HepG2 (cell line): ENCODE measurements around the gene TMEM239. TPM values are rescaled to one million over a fixed set of nuclear protein-coding genes. Genes with fewer than 3 reads are reported as not detected.

Source experiments
- ATAC-seq: fragments of 200-7000 bp; cut with Tn5 transposase; 3 replicates; pipeline ENCODE4 v1.9.1; 2020; ENCODE audit warnings: mild to moderate bottlenecking, moderate library complexity
- BruUV-seq: library from RNA; stranded (reverse); fragments of 400-500 nt; replicated peaks from 2 replicates; lab custom pipeline; 2021; lab: Mats Ljungman, UMichigan
- CTCF ChIA-PET: fragments of 300-600 bp; formaldehyde crosslinking; extraction: SDS; loops from one replicate; lab custom pipeline; 2021; ENCODE audit warnings: low total read pairs, inconsistent platforms, low intra/inter-chr PET ratio; lab: Yijun Ruan, JAX
- POLR2A ChIA-PET: fragments of 350-600 bp; sonication (Branson Sonifier 250); formaldehyde crosslinking; loops from one replicate; lab custom pipeline; 2020; ENCODE audit warnings: antibody characterized with exemption, inconsistent platforms; lab: Yijun Ruan, JAX
- DNase-seq: peaks from one replicate; pipeline ENCODE4 v3.0.0-alpha.2; 2015; ENCODE audit warnings: low spot score
- FAIRE-seq: peaks from 3 replicates; lab custom pipeline; 2011; peaks lifted over from hg19 to GRCh38; lab: Jason Lieb, UNC
- H2AFZ ChIP-seq: one replicate; pipeline ENCODE4 v1.6.1; 2011; ENCODE audit warnings: low read length, inconsistent platforms
- H3K27ac ChIP-seq: fragments of 300-600 bp; 3 replicates; pipeline ENCODE4 v1.8.0; 2011; ENCODE audit warnings: mixed run types, mild to moderate bottlenecking, mixed read lengths, low read length, inconsistent platforms; ENCODE audit not compliant: insufficient read depth; ENCODE audit errors: extremely low read length
- H3K27me3 ChIP-seq, 2 experiments: fragments of 200-600 bp in 1 of 2; 2 replicates in 1 of 2; 3 replicates in 1 of 2; pipeline versions ENCODE4 v1.6.0 to v1.8.0; 2011; ENCODE audit warnings: low read length in 2 of 2, mild to moderate bottlenecking in 2 of 2, moderate library complexity in 2 of 2, inconsistent platforms in 1 of 2; ENCODE audit not compliant: insufficient read depth in 2 of 2, control insufficient read depth in 1 of 2
- H3K36me3 ChIP-seq, 2 experiments: fragments of 200-600 bp in 1 of 2; replicated peaks in 1 of 2; 2 replicates in 1 of 2; 3 replicates in 1 of 2; pipeline versions ENCODE4 v1.5.1 to v1.8.0; 2011; ENCODE audit warnings: low read length in 2 of 2, inconsistent platforms in 1 of 2; ENCODE audit not compliant: insufficient read depth in 2 of 2, control insufficient read depth in 1 of 2
- H3K4me1 ChIP-seq: 2 replicates; pipeline ENCODE4 v1.5.1; 2012; ENCODE audit warnings: low read length, inconsistent platforms; ENCODE audit not compliant: insufficient read depth
- H3K4me2 ChIP-seq: 2 replicates; pipeline ENCODE4 v1.6.0; 2011; ENCODE audit warnings: low read depth, low read length, inconsistent platforms
- H3K4me3 ChIP-seq, 3 experiments: fragments of 200-600 bp in 1 of 3; sonication (generic), shearing (Covaris generic) in 1 of 3; replicated peaks in 1 of 3; 2 replicates each; pipeline ENCODE4 v1.5.1; 2011 to 2016; ENCODE audit warnings: low read length in 3 of 3, inconsistent platforms in 2 of 3, low read depth in 2 of 3, mild to moderate bottlenecking in 2 of 3, control low read depth in 1 of 3, mixed read lengths in 1 of 3; ENCODE audit not compliant: insufficient read depth in 1 of 3
- H3K79me2 ChIP-seq: one replicate; pipeline ENCODE4 v1.6.1; 2011; ENCODE audit warnings: low read length, inconsistent platforms; ENCODE audit not compliant: insufficient read depth
- H3K9ac ChIP-seq: 2 replicates; pipeline ENCODE4 v1.6.0; 2011; ENCODE audit warnings: mild to moderate bottlenecking, low read depth, low read length, inconsistent platforms; ENCODE audit not compliant: insufficient read depth
- H3K9me3 ChIP-seq: 2 replicates; pipeline ENCODE4 v1.5.1; 2012; ENCODE audit warnings: mild to moderate bottlenecking, low read length
- H4K20me1 ChIP-seq: 2 replicates; pipeline ENCODE4 v1.6.0; 2011; ENCODE audit warnings: inconsistent platforms, mild to moderate bottlenecking, low read length, moderate library complexity; ENCODE audit not compliant: insufficient read depth
- CHD2 ChIP-seq: IDR thresholded peaks from 2 replicates; pipeline ENCODE4 v1.6.1; 2011; ENCODE audit warnings: low read depth, low read length, improper control_type of control experiment
- KLF15 ChIP-seq: sonication (generic); formaldehyde crosslinking; IDR thresholded peaks from 2 replicates; pipeline ENCODE4 v1.8.1; 2023; ENCODE audit warnings: borderline replicate concordance, mild to moderate bottlenecking, inconsistent platforms, missing genetic modification reagents, mixed read lengths
- MAFG ChIP-seq: sonication (generic); formaldehyde crosslinking; IDR thresholded peaks from 2 replicates; pipeline ENCODE4 v1.5.1; 2020; ENCODE audit warnings: mild to moderate bottlenecking, missing genetic modification reagents
- MBNL3 ChIP-seq: fragments of 250-450 bp; sonication (Bioruptor Pico); conservative IDR thresholded peaks from 2 replicates; pipeline ENCODE4 v1.8.0; 2022; ENCODE audit warnings: mild to moderate bottlenecking, inconsistent platforms
- NR3C1 ChIP-seq: sonication (generic); formaldehyde crosslinking; IDR thresholded peaks from 2 replicates; pipeline ENCODE4 v1.4.0; 2020; ENCODE audit warnings: missing genetic modification reagents
- U2AF2 ChIP-seq: fragments of 200-400 bp; formaldehyde crosslinking; IDR thresholded peaks from 2 replicates; pipeline ENCODE4 v1.6.1; 2017; ENCODE audit warnings: low read depth, mild to moderate bottlenecking, low read length
- ZKSCAN1 ChIP-seq: fragments of 150-350 bp; IDR thresholded peaks from 2 replicates; pipeline ENCODE4 v1.6.1; 2014; ENCODE audit warnings: low read length
- ZNF234 ChIP-seq: sonication (generic); formaldehyde crosslinking; conservative IDR thresholded peaks from 2 replicates; pipeline ENCODE4 v1.5.1; 2020; ENCODE audit warnings: mild to moderate bottlenecking, missing genetic modification reagents
- ZNF235 ChIP-seq: sonication (generic); formaldehyde crosslinking; IDR thresholded peaks from 2 replicates; pipeline ENCODE4 v1.8.1; 2023; ENCODE audit warnings: mild to moderate bottlenecking, missing genetic modification reagents, borderline replicate concordance
- ZNF407 ChIP-seq: sonication (generic); formaldehyde crosslinking; IDR thresholded peaks from one replicate; pipeline ENCODE4 v1.5.1; 2020; ENCODE audit warnings: mild to moderate bottlenecking, missing genetic modification reagents; ENCODE audit errors: not compliant biosample characterization
- ZNF740 ChIP-seq: sonication (generic); formaldehyde crosslinking; IDR thresholded peaks from 2 replicates; pipeline ENCODE4 v1.4.0; 2020; ENCODE audit warnings: missing genetic modification reagents
- WGBS: methylation state at CpG from one replicate; pipeline ENCODE4 v1.1.6; 2017; ENCODE audit warnings: low lambda C conversion rate; 5-methylcytosine and 5-hydroxymethylcytosine counted together
- in situ Hi-C: cut with HindIII; loops from 2 replicates; pipeline ENCODE4 v1.10.0; 2017; ENCODE audit warnings: low pct_unique_long_range_greater_than_20kb; ENCODE audit not compliant: extremely low pct_ligation_motif_present
- intact Hi-C: fragments of 100-400 bp; cut with micrococcal nuclease; formaldehyde crosslinking; loops from one replicate; pipeline ENCODE4 v1.10.0; 2022; ENCODE audit not compliant: unreplicated experiment
- polyA plus RNA-seq, 8 experiments: library from polyadenylated mRNA; depleted of rRNA in 3 of 8; stranded (reverse) in 7 of 8; unstranded in 1 of 8; fragments of >200 nt; fragmentation: Illumina TruSeq in 4 of 8; extraction: Trizol in 4 of 8; gene quantifications; 2 replicates each; pipeline versions ENCODE4 v1.2.1 to v1.2.3, GENCODE V29; 2011 to 2016; ENCODE audit warnings: low read depth in 4 of 8, missing spikeins in 1 of 8, mixed read lengths in 1 of 8; ENCODE audit not compliant: insufficient read depth in 1 of 8
- total RNA-seq, 5 experiments: library from RNA; depleted of rRNA; stranded (reverse); fragments of >200 nt; fragmentation: Illumina TruSeq; extraction: Trizol; gene quantifications; 2 replicates each; pipeline ENCODE4 v1.2.3, GENCODE V29; 2016; ENCODE audit warnings: low read depth in 1 of 5
- TF ChIP-seq, protein P1 (sequence below): sonication (generic); formaldehyde crosslinking; IDR thresholded peaks from 2 replicates; pipeline ENCODE4 v1.4.0; 2020; ENCODE audit warnings: missing genetic modification reagents, borderline replicate concordance

Gene TMEM239
- total and polyA plus RNA-seq, 2 of the 13 experiments (the other 11 are each of a cell fraction or from before 2014, with no cell fraction given) = not detected

DNA sequence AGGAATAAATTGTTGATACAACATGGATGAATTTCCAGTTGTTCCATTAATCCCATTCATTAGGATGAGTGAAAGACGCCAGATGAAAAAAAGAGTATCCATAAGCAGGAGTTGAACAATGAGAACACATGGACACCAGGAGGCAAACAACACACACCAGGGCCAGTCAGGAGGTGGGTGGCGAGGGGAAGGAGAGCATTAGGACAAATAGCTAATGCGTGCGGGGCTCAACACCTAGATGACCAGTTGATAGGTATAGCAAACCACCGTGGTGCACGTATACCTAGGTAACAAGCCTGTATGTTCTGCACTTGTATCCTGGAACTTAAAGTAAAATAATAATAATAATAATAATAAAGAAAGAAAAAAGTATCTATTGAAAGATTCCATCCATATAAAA, 13.2 kb downstream of the TMEM239 start:
- FAIRE-seq (no peak), ATAC-seq (no peak; the same call in 2 of the 3 replicates), DNase-seq (no peak)
- Histone ChIP-seq H3K9ac (no peak overlapping the region), H2AFZ (no peak overlapping the region), H3K79me2 (no peaks in the 10 kb centered on the region), H3K27me3 (peaks cover 2 to 10% of the 10 kb centered on the region in 2 experiments; a peak in 4 of 5 replicates), H3K27ac (no peak overlapping the region), H3K36me3 (no peaks in the 10 kb centered on the region), H3K4me2 (no peak overlapping the region), H3K9me3 (no peaks in the 10 kb centered on the region), H3K4me1 (no peaks in the 10 kb centered on the region), H3K4me3 (no peak overlapping the region), H4K20me1 (no peaks in the 10 kb centered on the region)
- ChIA-PET CTCF (no interaction called here), POLR2A (no interaction called here)
- BruUV-seq = no TSS peak
- in situ Hi-C loops = no loop called here
- intact Hi-C loops = no loop called here
- WGBS = 35% methylated on average over 6 of the region's 6 CpGs
- no peak for TF ChIP-seq ZNF235 (CRISPR knock-in tag)
- TF ChIP-seq MAFG = no peak
- no peak for TF ChIP-seq MBNL3
- TF ChIP-seq, protein P1, sequence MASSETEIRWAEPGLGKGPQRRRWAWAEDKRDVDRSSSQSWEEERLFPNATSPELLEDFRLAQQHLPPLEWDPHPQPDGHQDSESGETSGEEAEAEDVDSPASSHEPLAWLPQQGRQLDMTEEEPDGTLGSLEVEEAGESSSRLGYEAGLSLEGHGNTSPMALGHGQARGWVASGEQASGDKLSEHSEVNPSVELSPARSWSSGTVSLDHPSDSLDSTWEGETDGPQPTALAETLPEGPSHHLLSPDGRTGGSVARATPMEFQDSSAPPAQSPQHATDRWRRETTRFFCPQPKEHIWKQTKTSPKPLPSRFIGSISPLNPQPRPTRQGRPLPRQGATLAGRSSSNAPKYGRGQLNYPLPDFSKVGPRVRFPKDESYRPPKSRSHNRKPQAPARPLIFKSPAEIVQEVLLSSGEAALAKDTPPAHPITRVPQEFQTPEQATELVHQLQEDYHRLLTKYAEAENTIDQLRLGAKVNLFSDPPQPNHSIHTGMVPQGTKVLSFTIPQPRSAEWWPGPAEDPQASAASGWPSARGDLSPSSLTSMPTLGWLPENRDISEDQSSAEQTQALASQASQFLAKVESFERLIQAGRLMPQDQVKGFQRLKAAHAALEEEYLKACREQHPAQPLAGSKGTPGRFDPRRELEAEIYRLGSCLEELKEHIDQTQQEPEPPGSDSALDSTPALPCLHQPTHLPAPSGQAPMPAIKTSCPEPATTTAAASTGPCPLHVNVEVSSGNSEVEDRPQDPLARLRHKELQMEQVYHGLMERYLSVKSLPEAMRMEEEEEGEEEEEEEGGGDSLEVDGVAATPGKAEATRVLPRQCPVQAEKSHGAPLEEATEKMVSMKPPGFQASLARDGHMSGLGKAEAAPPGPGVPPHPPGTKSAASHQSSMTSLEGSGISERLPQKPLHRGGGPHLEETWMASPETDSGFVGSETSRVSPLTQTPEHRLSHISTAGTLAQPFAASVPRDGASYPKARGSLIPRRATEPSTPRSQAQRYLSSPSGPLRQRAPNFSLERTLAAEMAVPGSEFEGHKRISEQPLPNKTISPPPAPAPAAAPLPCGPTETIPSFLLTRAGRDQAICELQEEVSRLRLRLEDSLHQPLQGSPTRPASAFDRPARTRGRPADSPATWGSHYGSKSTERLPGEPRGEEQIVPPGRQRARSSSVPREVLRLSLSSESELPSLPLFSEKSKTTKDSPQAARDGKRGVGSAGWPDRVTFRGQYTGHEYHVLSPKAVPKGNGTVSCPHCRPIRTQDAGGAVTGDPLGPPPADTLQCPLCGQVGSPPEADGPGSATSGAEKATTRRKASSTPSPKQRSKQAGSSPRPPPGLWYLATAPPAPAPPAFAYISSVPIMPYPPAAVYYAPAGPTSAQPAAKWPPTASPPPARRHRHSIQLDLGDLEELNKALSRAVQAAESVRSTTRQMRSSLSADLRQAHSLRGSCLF (CRISPR knock-in tag) = no peak
- no peak for TF ChIP-seq KLF15 (CRISPR knock-in tag)
- no peak for TF ChIP-seq ZKSCAN1
- no peak for TF ChIP-seq NR3C1 (CRISPR knock-in tag)
- TF ChIP-seq ZNF740 = no peak
- TF ChIP-seq ZNF407 (CRISPR knock-in tag) = no peak
- no peak for TF ChIP-seq U2AF2
- no peak for TF ChIP-seq ZNF234 (CRISPR knock-in tag)
- TF ChIP-seq CHD2 = no peak
